DOHH2 (cell line): ENCODE results near the gene RNF103.

Experiments used
- H3F3A ChIP-seq: fragments of 200-600 bp; sonication (generic), shearing (Covaris generic); 2 replicates; pipeline ENCODE4 v1.6.0; 2016; ENCODE audit warnings: antibody characterized with exemption, mild to moderate bottlenecking; ENCODE audit not compliant: control insufficient read depth, insufficient read depth
- H3K27ac ChIP-seq: fragments of 200-600 bp; sonication (generic); 2 replicates; pipeline ENCODE4 v1.5.1; 2014; ENCODE audit warnings: low read depth, mild to moderate bottlenecking, low read length, moderate library complexity
- H3K27me3 ChIP-seq: fragments of 200-600 bp; sonication (generic); 2 replicates; pipeline ENCODE4 v1.6.1; 2014; ENCODE audit warnings: mild to moderate bottlenecking, low read length, mixed read lengths; ENCODE audit not compliant: control insufficient read depth
- H3K36me3 ChIP-seq: fragments of 200-600 bp; sonication (generic); 2 replicates; pipeline ENCODE4 v1.6.1; 2014; ENCODE audit warnings: mild to moderate bottlenecking, low read length, moderate library complexity, mixed read lengths; ENCODE audit not compliant: control insufficient read depth
- H3K4me1 ChIP-seq: fragments of 200-600 bp; sonication (generic); 2 replicates; pipeline ENCODE4 v1.6.1; 2014; ENCODE audit warnings: mild to moderate bottlenecking, low read length, mixed read lengths; ENCODE audit not compliant: control insufficient read depth
- H3K4me2 ChIP-seq: fragments of 200-600 bp; sonication (generic); 2 replicates; pipeline ENCODE4 v1.6.0; 2014; ENCODE audit warnings: mild to moderate bottlenecking, low read length, moderate library complexity
- H3K4me3 ChIP-seq: fragments of 200-600 bp; sonication (generic); 2 replicates; pipeline ENCODE4 v1.5.1; 2014; ENCODE audit warnings: mild to moderate bottlenecking, low read length, mixed read lengths
- H3K79me2 ChIP-seq: fragments of 200-600 bp; sonication (generic); 2 replicates; pipeline ENCODE4 v1.6.1; 2014; ENCODE audit warnings: mild to moderate bottlenecking, low read length, mixed read lengths; ENCODE audit not compliant: control insufficient read depth
- H3K9me2 ChIP-seq: fragments of 200-600 bp; sonication (generic); replicated peaks from 2 replicates; pipeline ENCODE4 v1.6.1; 2014; ENCODE audit warnings: mild to moderate bottlenecking, low read length, mixed read lengths; ENCODE audit not compliant: control insufficient read depth
- H3K9me3 ChIP-seq: fragments of 200-600 bp; sonication (generic); 2 replicates; pipeline ENCODE4 v1.6.1; 2014; ENCODE audit warnings: antibody characterized with exemption, low read length, mixed read lengths; ENCODE audit not compliant: control insufficient read depth, insufficient read depth
- H4K20me1 ChIP-seq: fragments of 200-600 bp; sonication (generic); 2 replicates; pipeline ENCODE4 v1.6.0; 2014; ENCODE audit warnings: low read depth, mild to moderate bottlenecking, antibody characterized with exemption, low read length, moderate library complexity; ENCODE audit not compliant: control insufficient read depth, insufficient read depth
- CTCF ChIP-seq: fragments of 200-600 bp; sonication (generic); IDR thresholded peaks from one replicate; pipeline ENCODE4 v1.5.1; 2014; ENCODE audit warnings: antibody characterized with exemption, mild to moderate bottlenecking, low read depth, low read length; ENCODE audit not compliant: poor library complexity, severe bottlenecking
- EZH2phosphoT487 ChIP-seq: fragments of 200-600 bp; sonication (generic); IDR thresholded peaks from 2 replicates; pipeline ENCODE4 v1.6.1; 2017; ENCODE audit warnings: borderline replicate concordance, mild to moderate bottlenecking, antibody characterized with exemption, low read length, moderate library complexity, mixed read lengths

RNF103 gene

GRCh38 chr2:86646329-86646728 is 22.7 kb upstream of the RNF103 start:
- Histone ChIP-seq H3K27ac (no peak overlapping the region), H3K79me2 (no peaks in the 10 kb centered on the region), H4K20me1 (no peaks in the 10 kb centered on the region), H3K4me1 (no peaks in the 10 kb centered on the region), H3K9me2 (no peaks in the 10 kb centered on the region), H3K27me3 (no peaks in the 10 kb centered on the region), H3K4me3 (no peak overlapping the region), H3K4me2 (no peak overlapping the region), H3K36me3 (no peaks in the 10 kb centered on the region), H3K9me3 (no peaks in the 10 kb centered on the region), H3F3A (no peaks in the 10 kb centered on the region)
- TF ChIP-seq EZH2phosphoT487, result no peak
- no peak for TF ChIP-seq CTCF

- Histone ChIP-seq H3K9me2 (no peaks in the 10 kb centered on the region), H4K20me1 (no peaks in the 10 kb centered on the region), H3K27me3 (no peaks in the 10 kb centered on the region), H3K79me2 (no peaks in the 10 kb centered on the region), H3K4me1 (no peaks in the 10 kb centered on the region), H3K9me3 (no peaks in the 10 kb centered on the region), H3F3A (no peaks in the 10 kb centered on the region), H3K27ac (no peak overlapping the region), H3K4me2 (no peak overlapping the region), H3K36me3 (no peaks in the 10 kb centered on the region), H3K4me3 (no peak overlapping the region)
- TF ChIP-seq CTCF, result no peak
- TF ChIP-seq EZH2phosphoT487, result no peak
Measured at GRCh38 chr2:86645752-86646151, 22.1 kb upstream of the RNF103 start.

- H3K27ac ChIP-seq, result no peak overlapping the region
- no peaks in the 10 kb centered on the region for H3F3A ChIP-seq
- H3K4me2 ChIP-seq, result no peak overlapping the region
- no peak overlapping the region for H3K4me3 ChIP-seq
- H3K9me3 ChIP-seq, result no peaks in the 10 kb centered on the region
- no peaks in the 10 kb centered on the region for H3K36me3 ChIP-seq
- H4K20me1 ChIP-seq, result no peaks in the 10 kb centered on the region
- no peak for TF ChIP-seq CTCF
- TF ChIP-seq EZH2phosphoT487, result no peak
- no peaks in the 10 kb centered on the region for H3K9me2 ChIP-seq
- H3K79me2 ChIP-seq, result no peaks in the 10 kb centered on the region
- H3K27me3 ChIP-seq, result no peaks in the 10 kb centered on the region
- H3K4me1 ChIP-seq, result no peaks in the 10 kb centered on the region
Measured at GRCh38 chr2:86638712-86639111, 15.0 kb upstream of the RNF103 start.

- Histone ChIP-seq H3K79me2 (no peaks in the 10 kb centered on the region), H3K4me1 (no peaks in the 10 kb centered on the region)
Measured at GRCh38 chr2:86636842-86637241, 13.2 kb upstream of the RNF103 start.

More at GRCh38 chr2:86636842-86637241, 13.2 kb upstream of the RNF103 start:
- no peak for TF ChIP-seq EZH2phosphoT487
- no peak for TF ChIP-seq CTCF
- Histone ChIP-seq H3K9me3 (no peaks in the 10 kb centered on the region), H3K27ac (no peak overlapping the region), H3F3A (no peaks in the 10 kb centered on the region), H3K4me2 (no peak overlapping the region), H3K27me3 (no peaks in the 10 kb centered on the region), H3K4me3 (no peak overlapping the region), H4K20me1 (no peaks in the 10 kb centered on the region), H3K36me3 (no peaks in the 10 kb centered on the region), H3K9me2 (no peaks in the 10 kb centered on the region)
